Astrocyte (in vitro differentiated cells and primary cell): ENCODE data around the gene CHTOP. TPM values are rescaled to one million over a fixed set of nuclear protein-coding genes. Genes with fewer than 3 reads are reported as not detected.
"Not testable (repeated sequence)": the region's sequence is repeated elsewhere in the genome, so short reads cannot be mapped to it uniquely, and the experiment has no call there.

ENCODE experiments used
- DNase-seq: peaks from one replicate; pipeline ENCODE4 v3.0.0-alpha.2; 2010; ENCODE audit warnings: low read depth
- FAIRE-seq: peaks from 2 replicates; lab custom pipeline; 2011; peaks lifted over from hg19 to GRCh38; lab: Jason Lieb, UNC
- H2AFZ ChIP-seq: 2 replicates; pipeline ENCODE4 v1.6.0; 2012; ENCODE audit warnings: low read depth, low read length, inconsistent platforms
- H3K27ac ChIP-seq: 2 replicates; pipeline ENCODE4 v1.5.1; 2011; ENCODE audit warnings: low read depth, low read length, inconsistent platforms
- H3K27me3 ChIP-seq: 2 replicates; pipeline ENCODE4 v1.6.0; 2011; ENCODE audit warnings: low read length, inconsistent platforms; ENCODE audit not compliant: insufficient read depth
- H3K36me3 ChIP-seq: 2 replicates; pipeline ENCODE4 v1.5.1; 2011; ENCODE audit warnings: low read length, inconsistent platforms; ENCODE audit not compliant: insufficient read depth
- H3K4me1 ChIP-seq: 2 replicates; pipeline ENCODE4 v1.5.1; 2011; ENCODE audit warnings: low read length, inconsistent platforms; ENCODE audit not compliant: insufficient read depth
- H3K4me2 ChIP-seq: 2 replicates; pipeline ENCODE4 v1.6.0; 2012; ENCODE audit warnings: low read length, inconsistent platforms
- H3K4me3 ChIP-seq: 2 replicates; pipeline ENCODE4 v1.5.1; 2011; ENCODE audit warnings: low read depth, mild to moderate bottlenecking, low read length, inconsistent platforms; ENCODE audit not compliant: insufficient read depth
- H3K79me2 ChIP-seq: 2 replicates; pipeline ENCODE4 v1.6.0; 2012; ENCODE audit warnings: mild to moderate bottlenecking, low read length, inconsistent platforms; ENCODE audit not compliant: insufficient read depth
- H3K9ac ChIP-seq: 2 replicates; pipeline ENCODE4 v1.6.0; 2012; ENCODE audit warnings: mild to moderate bottlenecking, low read length, inconsistent platforms
- H3K9me3 ChIP-seq: 2 replicates; pipeline ENCODE4 v1.5.1; 2012; ENCODE audit warnings: low read depth, mild to moderate bottlenecking, low read length, inconsistent platforms; ENCODE audit not compliant: insufficient read depth
- H4K20me1 ChIP-seq: 2 replicates; pipeline ENCODE4 v1.6.0; 2012; ENCODE audit warnings: low read length, inconsistent platforms; ENCODE audit not compliant: insufficient read depth
- H3K27ac Mint-ChIP-seq: one replicate; pipeline ENCODE4 v1.8.0; 2021; ENCODE audit warnings: mild to moderate bottlenecking, mixed read lengths; ENCODE audit not compliant: unreplicated experiment
- H3K27me3 Mint-ChIP-seq: one replicate; pipeline ENCODE4 v1.8.0; 2021; ENCODE audit warnings: low read depth, mixed read lengths; ENCODE audit not compliant: unreplicated experiment
- H3K36me3 Mint-ChIP-seq: one replicate; pipeline ENCODE4 v1.8.0; 2021; ENCODE audit warnings: low read depth, mixed read lengths; ENCODE audit not compliant: unreplicated experiment
- H3K4me1 Mint-ChIP-seq: one replicate; pipeline ENCODE4 v1.8.0; 2021; ENCODE audit warnings: low read depth, mixed read lengths; ENCODE audit not compliant: unreplicated experiment
- H3K4me3 Mint-ChIP-seq: one replicate; pipeline ENCODE4 v1.8.0; 2021; ENCODE audit warnings: mild to moderate bottlenecking, moderate library complexity, mixed read lengths; ENCODE audit not compliant: unreplicated experiment
- H3K9me3 Mint-ChIP-seq: one replicate; pipeline ENCODE4 v1.8.0; 2021; ENCODE audit warnings: mild to moderate bottlenecking, mixed read lengths; ENCODE audit not compliant: unreplicated experiment
- EZH2 ChIP-seq: IDR thresholded peaks from 2 replicates; pipeline ENCODE4 v1.6.1; 2012; ENCODE audit warnings: mild to moderate bottlenecking, low read length, inconsistent platforms; ENCODE audit not compliant: insufficient read depth
- total RNA-seq: library from RNA; stranded (reverse); gene quantifications from 2 replicates; pipeline ENCODE4 v1.2.1, GENCODE V29; 2021
- TF ChIP-seq, protein P1 (sequence below): IDR thresholded peaks from 2 replicates; pipeline ENCODE4 v1.5.1; 2011; ENCODE audit warnings: low read depth, mild to moderate bottlenecking, inconsistent platforms, low read length, moderate library complexity; ENCODE audit not compliant: insufficient read depth

The CHTOP gene
- total RNA-seq, 1 donor from 2014 or later: 56.4 TPM

DNA sequence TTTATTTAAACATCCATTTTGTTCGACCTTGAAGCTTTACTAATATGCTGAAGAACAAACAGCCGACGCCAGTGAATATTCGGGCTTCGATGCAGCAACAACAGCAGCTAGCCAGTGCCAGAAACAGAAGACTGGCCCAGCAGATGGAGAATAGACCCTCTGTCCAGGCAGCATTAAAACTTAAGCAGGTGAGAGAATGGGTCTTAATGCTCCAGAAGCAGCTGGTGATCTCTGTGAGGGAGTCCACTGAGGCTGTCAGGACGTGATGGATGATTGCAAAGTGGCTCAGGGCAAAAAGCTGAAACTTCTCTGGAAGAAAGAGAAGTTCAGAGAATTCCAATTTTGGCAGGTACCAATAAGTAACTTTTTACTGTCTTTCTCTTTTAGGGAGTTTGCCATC, 4.4 kb downstream of the CHTOP start:
- Mint-ChIP-seq H3K4me1 (peaks cover under 1% of the 10 kb centered on the region), H3K27ac (no peak overlapping the region), H3K27me3 (no peaks in the 10 kb centered on the region), H3K4me3 (no peak overlapping the region), H3K36me3 (peaks cover 16% of the 10 kb centered on the region), H3K9me3 (peaks cover 2% of the 10 kb centered on the region)
- Histone ChIP-seq H3K79me2 (peaks cover 84% of the 10 kb centered on the region), H3K4me3 (no peak overlapping the region), H3K27ac (no peak overlapping the region), H4K20me1 (peaks cover 59% of the 10 kb centered on the region), H3K4me2 (no peak overlapping the region), H3K4me1 (peaks cover 3% of the 10 kb centered on the region), H3K9me3 (no peaks in the 10 kb centered on the region), H3K9ac (no peak overlapping the region), H3K27me3 (no peaks in the 10 kb centered on the region), H2AFZ (no peak overlapping the region), H3K36me3 (peaks cover 60% of the 10 kb centered on the region)
- no peak for DNase-seq
- FAIRE-seq: no peak
- TF ChIP-seq, protein P1, sequence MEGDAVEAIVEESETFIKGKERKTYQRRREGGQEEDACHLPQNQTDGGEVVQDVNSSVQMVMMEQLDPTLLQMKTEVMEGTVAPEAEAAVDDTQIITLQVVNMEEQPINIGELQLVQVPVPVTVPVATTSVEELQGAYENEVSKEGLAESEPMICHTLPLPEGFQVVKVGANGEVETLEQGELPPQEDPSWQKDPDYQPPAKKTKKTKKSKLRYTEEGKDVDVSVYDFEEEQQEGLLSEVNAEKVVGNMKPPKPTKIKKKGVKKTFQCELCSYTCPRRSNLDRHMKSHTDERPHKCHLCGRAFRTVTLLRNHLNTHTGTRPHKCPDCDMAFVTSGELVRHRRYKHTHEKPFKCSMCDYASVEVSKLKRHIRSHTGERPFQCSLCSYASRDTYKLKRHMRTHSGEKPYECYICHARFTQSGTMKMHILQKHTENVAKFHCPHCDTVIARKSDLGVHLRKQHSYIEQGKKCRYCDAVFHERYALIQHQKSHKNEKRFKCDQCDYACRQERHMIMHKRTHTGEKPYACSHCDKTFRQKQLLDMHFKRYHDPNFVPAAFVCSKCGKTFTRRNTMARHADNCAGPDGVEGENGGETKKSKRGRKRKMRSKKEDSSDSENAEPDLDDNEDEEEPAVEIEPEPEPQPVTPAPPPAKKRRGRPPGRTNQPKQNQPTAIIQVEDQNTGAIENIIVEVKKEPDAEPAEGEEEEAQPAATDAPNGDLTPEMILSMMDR: no peak

DNA sequence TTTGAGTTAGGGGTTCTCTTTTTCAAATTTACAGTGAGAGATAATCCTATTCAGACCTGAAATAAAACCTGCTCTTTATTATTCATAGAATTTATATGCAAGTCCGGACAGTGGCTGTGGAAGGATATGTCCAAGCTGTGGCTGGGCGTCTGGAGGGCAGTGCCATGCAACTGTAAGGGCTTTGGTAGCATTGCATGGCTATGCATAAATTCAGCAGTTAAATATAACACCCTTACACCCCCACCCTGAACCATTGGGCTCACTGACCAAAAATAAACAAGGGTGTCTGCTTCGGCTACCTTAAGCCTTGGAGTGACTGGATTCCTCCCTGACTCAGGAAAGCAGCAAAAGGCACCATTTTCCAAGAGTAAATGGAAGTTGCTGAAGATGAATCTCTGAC, 5.4 kb downstream of the CHTOP start:
- H3K27me3 Mint-ChIP-seq: no peaks in the 10 kb centered on the region

DNA sequence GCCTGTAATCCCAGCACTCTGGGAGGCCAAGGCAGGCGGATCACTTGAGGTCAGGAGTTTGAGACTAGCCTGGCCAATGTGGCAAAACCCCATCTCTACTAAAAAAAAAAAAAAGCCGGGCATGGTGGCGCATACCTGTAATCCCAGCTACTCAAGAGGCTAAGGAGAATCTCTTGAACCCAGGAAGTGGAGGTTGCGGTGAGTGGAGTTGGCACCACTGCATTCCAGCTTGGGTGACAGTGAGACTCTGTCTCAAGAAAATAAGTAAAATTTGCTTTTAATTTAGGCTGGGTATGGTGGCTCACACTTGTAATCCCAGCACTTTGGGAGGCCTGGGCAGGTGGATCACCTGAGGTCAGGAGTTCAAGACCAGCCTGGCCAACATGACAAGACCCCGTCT, 6.3 kb downstream of the CHTOP start:
- not testable (repeated sequence) for FAIRE-seq, DNase-seq, H3K4me1 Mint-ChIP-seq, H3K27ac ChIP-seq, H3K4me3 ChIP-seq, H3K9me3 Mint-ChIP-seq, H3K27me3 Mint-ChIP-seq, H3K9me3 ChIP-seq, H3K4me2 ChIP-seq, H2AFZ ChIP-seq, H3K9ac ChIP-seq, H3K27ac Mint-ChIP-seq, H3K27me3 ChIP-seq, H3K4me1 ChIP-seq, H3K4me3 Mint-ChIP-seq
- peaks cover 79% of the 10 kb centered on the region for H3K36me3 ChIP-seq
- H4K20me1 ChIP-seq: peaks cover 72% of the 10 kb centered on the region
- H3K36me3 Mint-ChIP-seq: peaks cover 20% of the 10 kb centered on the region
- H3K79me2 ChIP-seq: peaks cover 87% of the 10 kb centered on the region

More for the DNA sequence above, 5.4 kb downstream of the CHTOP start:
- Histone ChIP-seq H3K27me3 (no peaks in the 10 kb centered on the region), H3K36me3 (peaks cover 70% of the 10 kb centered on the region), H3K4me2 (no peak overlapping the region), H3K9ac (no peak overlapping the region), H3K4me1 (no peaks in the 10 kb centered on the region), H3K27ac (no peak overlapping the region), H3K9me3 (no peaks in the 10 kb centered on the region), H2AFZ (no peak overlapping the region), H3K79me2 (peaks cover 91% of the 10 kb centered on the region), H3K4me3 (no peak overlapping the region), H4K20me1 (peaks cover 69% of the 10 kb centered on the region)
- FAIRE-seq: no peak
- no peak for DNase-seq
- no peak overlapping the region for H3K4me3 Mint-ChIP-seq
- peaks cover 2% of the 10 kb centered on the region for H3K9me3 Mint-ChIP-seq
- no peak overlapping the region for H3K27ac Mint-ChIP-seq
- no peaks in the 10 kb centered on the region for H3K4me1 Mint-ChIP-seq
- H3K36me3 Mint-ChIP-seq: peaks cover 20% of the 10 kb centered on the region
- TF ChIP-seq, protein P1: no peak
- TF ChIP-seq EZH2: no peak
